Chondrocyte (in vitro differentiated cells): ENCODE data around the gene SIRT5. TPM values are rescaled to one million over a fixed set of nuclear protein-coding genes. Genes with fewer than 3 reads are reported as not detected.
A peak's percentile ranks its signal among the peaks of the same experiment; 100 is the strongest.

Source experiments
- DNase-seq: peaks from one replicate; pipeline ENCODE4 v3.0.0; 2021; ENCODE audit warnings: mixed read lengths, low spot score
- H3K27ac Mint-ChIP-seq: one replicate; pipeline ENCODE4 v1.8.0; 2021; ENCODE audit warnings: mild to moderate bottlenecking, moderate library complexity, mixed read lengths; ENCODE audit not compliant: unreplicated experiment
- H3K27me3 Mint-ChIP-seq: 2 replicates; pipeline ENCODE4 v1.8.0; 2021; ENCODE audit warnings: low read depth, mixed read lengths
- H3K36me3 Mint-ChIP-seq: 2 replicates; pipeline ENCODE4 v1.8.0; 2021; ENCODE audit warnings: low read depth, mixed read lengths
- H3K4me1 Mint-ChIP-seq: 2 replicates; pipeline ENCODE4 v1.8.0; 2021; ENCODE audit warnings: low read depth, mild to moderate bottlenecking, mixed read lengths
- H3K4me3 Mint-ChIP-seq: one replicate; pipeline ENCODE4 v1.8.0; 2021; ENCODE audit warnings: mild to moderate bottlenecking, moderate library complexity, mixed read lengths; ENCODE audit not compliant: unreplicated experiment
- H3K9me3 Mint-ChIP-seq: 2 replicates; pipeline ENCODE4 v1.8.0; 2021; ENCODE audit warnings: low read depth, mixed read lengths
- total RNA-seq: library from RNA; stranded (reverse); gene quantifications from 3 replicates; pipeline ENCODE4 v1.2.1, GENCODE V29; 2021
- TF ChIP-seq, protein P1 (sequence below): fragments of 200-600 bp; sonication (generic); IDR thresholded peaks from 2 replicates; pipeline ENCODE4 v1.5.0; 2021; ENCODE audit warnings: antibody characterized with exemption, mild to moderate bottlenecking, moderate library complexity

Gene SIRT5
- total RNA-seq, 1 donor from 2014 or later = 8.0 TPM

DNA sequence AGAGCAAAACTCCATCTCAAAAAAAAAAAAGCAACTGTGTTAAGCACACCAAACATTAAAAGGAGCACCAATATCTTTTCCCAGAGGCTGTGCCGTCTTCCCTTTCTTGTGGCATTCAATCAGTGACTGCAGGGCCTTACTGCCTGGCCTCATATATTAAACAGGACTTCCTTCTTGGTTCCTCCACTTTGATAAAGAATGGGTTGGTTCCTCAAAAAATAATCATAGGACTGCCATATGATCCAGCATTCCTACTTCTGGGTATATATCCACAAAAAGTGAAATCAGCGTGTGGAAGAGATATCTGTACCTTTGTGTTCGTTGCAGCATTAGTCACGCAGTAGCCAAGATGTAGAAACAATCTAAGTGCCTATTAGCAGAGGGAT, 46.7 kb upstream of the SIRT5 start:
- Mint-ChIP-seq H3K27ac (no peak overlapping the region), H3K27me3 (no peaks in the 10 kb centered on the region), H3K36me3 (no peaks in the 10 kb centered on the region), H3K4me1 (peaks cover 6% of the 10 kb centered on the region), H3K4me3 (no peak overlapping the region), H3K9me3 (no peaks in the 10 kb centered on the region)
- no peak for DNase-seq
- TF ChIP-seq, protein P1, sequence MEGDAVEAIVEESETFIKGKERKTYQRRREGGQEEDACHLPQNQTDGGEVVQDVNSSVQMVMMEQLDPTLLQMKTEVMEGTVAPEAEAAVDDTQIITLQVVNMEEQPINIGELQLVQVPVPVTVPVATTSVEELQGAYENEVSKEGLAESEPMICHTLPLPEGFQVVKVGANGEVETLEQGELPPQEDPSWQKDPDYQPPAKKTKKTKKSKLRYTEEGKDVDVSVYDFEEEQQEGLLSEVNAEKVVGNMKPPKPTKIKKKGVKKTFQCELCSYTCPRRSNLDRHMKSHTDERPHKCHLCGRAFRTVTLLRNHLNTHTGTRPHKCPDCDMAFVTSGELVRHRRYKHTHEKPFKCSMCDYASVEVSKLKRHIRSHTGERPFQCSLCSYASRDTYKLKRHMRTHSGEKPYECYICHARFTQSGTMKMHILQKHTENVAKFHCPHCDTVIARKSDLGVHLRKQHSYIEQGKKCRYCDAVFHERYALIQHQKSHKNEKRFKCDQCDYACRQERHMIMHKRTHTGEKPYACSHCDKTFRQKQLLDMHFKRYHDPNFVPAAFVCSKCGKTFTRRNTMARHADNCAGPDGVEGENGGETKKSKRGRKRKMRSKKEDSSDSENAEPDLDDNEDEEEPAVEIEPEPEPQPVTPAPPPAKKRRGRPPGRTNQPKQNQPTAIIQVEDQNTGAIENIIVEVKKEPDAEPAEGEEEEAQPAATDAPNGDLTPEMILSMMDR = no peak

DNA sequence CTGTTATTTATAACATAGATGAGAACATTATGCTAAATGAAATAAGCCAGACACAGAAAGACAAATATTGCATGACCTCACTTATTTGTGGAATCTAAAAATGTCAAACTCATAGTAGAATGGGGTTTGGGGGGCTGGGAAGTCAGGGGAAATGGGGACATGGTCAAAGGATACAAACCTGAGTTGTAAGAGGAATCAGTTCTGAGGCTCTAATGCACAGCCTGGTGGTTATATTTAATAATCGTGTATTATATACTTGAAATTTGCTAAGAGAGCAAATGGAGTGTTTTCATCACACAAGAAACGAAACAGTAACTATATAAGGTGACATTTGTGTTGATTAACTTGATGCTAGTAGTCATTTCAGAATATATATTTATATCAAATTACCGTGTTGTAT, 46.2 kb upstream of the SIRT5 start:
- Mint-ChIP-seq H3K27ac (no peak overlapping the region), H3K4me3 (no peak overlapping the region), H3K9me3 (no peaks in the 10 kb centered on the region), H3K4me1 (peaks cover 3% of the 10 kb centered on the region), H3K36me3 (no peaks in the 10 kb centered on the region), H3K27me3 (no peaks in the 10 kb centered on the region)
- TF ChIP-seq, protein P1 = peak; percentile 60
- DNase-seq = no peak

DNA sequence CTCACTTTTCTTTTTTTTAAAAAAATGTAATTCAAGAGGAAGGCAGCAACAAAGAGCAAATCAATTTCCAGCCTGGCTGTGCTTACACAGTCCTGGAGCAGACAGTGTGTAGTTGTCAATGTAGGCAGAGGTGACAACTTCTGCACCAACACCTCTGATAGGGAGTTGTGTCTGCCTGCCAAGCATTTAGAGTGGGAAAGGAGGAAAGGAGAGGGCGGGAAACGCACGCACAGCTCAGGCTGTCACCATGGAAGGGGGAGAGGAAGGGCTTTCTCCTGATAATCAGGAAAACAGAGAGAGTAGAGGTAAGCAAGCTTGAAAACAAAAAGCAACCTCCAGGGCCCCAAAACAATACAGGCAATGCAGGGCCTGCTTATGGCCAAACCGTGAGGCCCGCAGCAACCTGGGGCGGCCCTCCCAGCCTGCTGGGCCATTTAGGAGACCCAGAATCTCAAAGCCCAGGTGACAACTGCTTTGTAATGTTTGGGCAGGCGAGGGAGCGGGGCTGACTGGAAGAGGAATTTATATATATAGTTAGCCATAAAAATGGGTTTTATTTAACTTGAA, 45.5 kb upstream of the SIRT5 start:
- H3K4me1 Mint-ChIP-seq = peaks cover 3% of the 10 kb centered on the region
- H3K27me3 Mint-ChIP-seq = no peaks in the 10 kb centered on the region
- H3K36me3 Mint-ChIP-seq = no peaks in the 10 kb centered on the region
- TF ChIP-seq, protein P1 = no peak
- no peak overlapping the region for H3K27ac Mint-ChIP-seq
- H3K4me3 Mint-ChIP-seq = no peak overlapping the region
- no peaks in the 10 kb centered on the region for H3K9me3 Mint-ChIP-seq
- no peak for DNase-seq

DNA sequence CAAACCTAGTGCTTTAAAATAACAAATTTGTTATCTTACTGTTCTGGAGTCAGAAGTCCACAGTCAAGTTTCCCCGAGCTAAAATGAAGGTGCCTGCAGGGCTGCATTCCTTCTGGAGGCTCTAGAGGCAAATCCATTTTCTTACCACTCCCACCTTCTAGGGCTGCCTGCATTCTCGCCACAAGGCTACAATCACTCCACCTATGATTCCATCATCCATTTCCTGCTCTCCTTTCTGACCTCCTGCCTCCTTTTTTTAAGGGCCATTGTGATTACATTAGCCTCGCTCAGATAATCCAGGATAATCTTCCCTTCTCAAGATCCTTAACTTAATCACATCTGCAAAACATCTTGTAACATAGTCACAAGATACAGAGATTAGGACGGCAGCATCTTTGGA, 42.4 kb upstream of the SIRT5 start:
- TF ChIP-seq, protein P1 = no peak
- Mint-ChIP-seq H3K4me3 (no peak overlapping the region), H3K27ac (no peak overlapping the region), H3K4me1 (no peaks in the 10 kb centered on the region), H3K9me3 (no peaks in the 10 kb centered on the region), H3K27me3 (no peaks in the 10 kb centered on the region), H3K36me3 (no peaks in the 10 kb centered on the region)
- no peak for DNase-seq

DNA sequence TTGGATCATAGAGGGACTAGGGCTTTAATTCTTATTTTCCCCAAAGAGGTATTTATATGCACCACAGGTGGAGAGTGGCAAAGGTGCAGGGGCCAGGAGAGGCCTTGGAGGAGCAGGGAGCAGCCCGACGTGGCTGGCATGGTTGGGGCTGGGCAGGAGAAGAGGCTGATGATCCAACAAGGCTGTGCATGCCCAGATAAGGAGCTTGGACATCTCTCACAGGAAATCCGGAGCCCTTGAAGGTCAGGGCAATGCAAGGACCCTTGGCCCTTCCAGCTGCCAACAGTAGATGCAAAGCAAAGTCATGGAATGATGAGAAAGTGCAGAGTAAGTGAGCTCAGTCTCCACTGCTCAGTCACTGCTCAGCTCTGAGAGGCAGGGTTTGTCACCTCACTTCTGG, 39.9 kb upstream of the SIRT5 start:
- no peak for DNase-seq
- H3K4me3 Mint-ChIP-seq = no peak overlapping the region
- TF ChIP-seq, protein P1 = no peak
- no peaks in the 10 kb centered on the region for H3K36me3 Mint-ChIP-seq
- no peaks in the 10 kb centered on the region for H3K4me1 Mint-ChIP-seq
- no peak overlapping the region for H3K27ac Mint-ChIP-seq
- peaks cover 3% of the 10 kb centered on the region for H3K27me3 Mint-ChIP-seq
- H3K9me3 Mint-ChIP-seq = no peaks in the 10 kb centered on the region
